HG02938 (cell line): ENCODE data around the gene PSKH1.

Experiments used
- ATAC-seq: cut with Tn5 transposase; IDR thresholded peaks from one replicate; pipeline ENCODE4 v1.9.1; 2021; ENCODE audit warnings: mild to moderate bottlenecking, moderate library complexity; ENCODE audit not compliant: unreplicated experiment

PSKH1 gene

GRCh38 chr16:67977005-67977404 is 84.0 kb downstream of the PSKH1 start:
- no peak for ATAC-seq

GRCh38 chr16:67977469-67978227 is 84.6 kb downstream of the PSKH1 start:
- ATAC-seq, result no peak
